Activated CD4-positive, alpha-beta T cell treated with anti-CD3 and anti-CD28 coated beads, Interleukin-2, amount 50 U/mL, for 24 hours (primary cell): Measurements from ENCODE around the gene PET100.
"Not testable (repeated sequence)": the region's sequence is repeated elsewhere in the genome, so short reads cannot be mapped to it uniquely, and the experiment has no call there.

Source experiments
- DNase-seq, 2 donors: peaks; one replicate each; pipeline ENCODE4 v3.0.0-alpha.2; 2020; ENCODE audit warnings: low read depth in 1 of 2, low spot score in 1 of 2

PET100 gene

DNA sequence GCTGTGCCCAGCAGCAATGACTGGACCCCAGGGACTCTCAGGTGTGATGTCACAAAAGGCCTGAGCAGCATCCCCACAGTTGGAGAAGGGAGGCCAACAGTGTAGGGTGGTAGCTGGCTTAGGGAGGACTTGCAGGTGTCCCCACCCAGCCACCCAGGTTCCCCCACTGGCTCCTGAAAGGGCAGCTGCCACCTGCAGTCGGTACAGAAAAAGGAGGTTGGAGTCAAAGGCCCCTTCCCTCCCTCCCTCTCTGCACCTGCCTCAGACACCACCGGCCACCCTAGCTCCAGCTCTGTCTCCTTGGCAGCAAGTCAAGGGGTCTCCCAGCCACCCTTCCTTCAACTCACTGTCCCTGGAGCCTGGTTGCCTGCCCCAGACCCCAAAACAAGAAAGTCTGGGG is 4.1 kb downstream of the PET100 start, which contains the start of gene PCP2:
Gene PCP2, minus strand, starts transcription at position 22 of the 400 bp plus-strand sequence. CDS start 262 bp downstream, outside the sequence.
- DNase-seq, result no peak

- DNase-seq, result no peak
These were observed 6.1 kb downstream of the PET100 start for GRCh38 chr19:7635670-7636069.

GRCh38 chr19:7636317-7636690 is 6.7 kb downstream of the PET100 start:
- DNase-seq, result no peak

DNA sequence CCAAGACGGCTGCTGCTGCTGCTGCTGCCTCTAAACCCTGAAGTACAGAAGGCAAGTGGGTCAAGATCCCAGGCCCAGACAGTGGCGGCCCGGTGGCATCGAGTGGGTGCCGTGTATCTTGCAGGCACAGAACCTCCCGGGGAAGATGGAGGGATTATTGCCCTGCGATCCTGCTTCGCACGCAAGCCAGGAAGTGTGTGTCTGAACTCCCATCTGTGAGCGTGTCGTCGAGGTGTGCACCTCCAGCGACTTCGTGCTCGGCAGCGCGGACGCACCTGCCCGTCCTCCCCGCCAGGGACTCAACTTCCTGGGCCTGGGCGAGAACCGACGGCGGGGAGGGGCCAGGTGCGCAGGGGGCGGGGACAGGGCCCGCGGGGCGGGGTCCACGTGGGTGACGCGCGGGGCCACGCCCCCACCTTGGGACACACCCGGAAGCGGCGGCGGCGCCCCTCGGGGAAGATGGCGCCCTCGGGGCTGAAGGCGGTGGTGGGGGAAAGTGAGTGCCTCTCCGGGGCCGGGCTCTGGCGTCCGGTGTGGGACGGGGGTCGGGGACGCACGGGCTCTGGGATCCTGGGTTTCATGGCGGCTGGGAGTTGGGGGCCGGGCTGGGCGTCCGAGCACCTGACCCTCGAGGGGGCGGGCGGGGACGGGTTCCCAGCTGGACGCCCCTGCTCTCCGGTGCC is 7.2 kb downstream of the PET100 start, which contains the start of gene STXBP2:
Gene STXBP2, plus strand, starts transcription at position 420 of the 683 bp plus-strand sequence. Its CDS starts 40 bp downstream, at position 460.
- peak; percentile 84 to 92 for DNase-seq

GRCh38 chr19:7637374-7638256 is 8.0 kb downstream of the PET100 start:
- no peak for DNase-seq

GRCh38 chr19:7638802-7639465 is 9.3 kb downstream of the PET100 start:
- DNase-seq, result no peak

GRCh38 chr19:7639863-7640348 is 10.3 kb downstream of the PET100 start:
- DNase-seq, result no peak

GRCh38 chr19:7640803-7641202 is 11.2 kb downstream of the PET100 start:
- DNase-seq, result no peak

GRCh38 chr19:7641290-7642276 is 12.0 kb downstream of the PET100 start:
- DNase-seq, result no peak

GRCh38 chr19:7642295-7643030 is 12.9 kb downstream of the PET100 start:
- DNase-seq, result no peak

DNA sequence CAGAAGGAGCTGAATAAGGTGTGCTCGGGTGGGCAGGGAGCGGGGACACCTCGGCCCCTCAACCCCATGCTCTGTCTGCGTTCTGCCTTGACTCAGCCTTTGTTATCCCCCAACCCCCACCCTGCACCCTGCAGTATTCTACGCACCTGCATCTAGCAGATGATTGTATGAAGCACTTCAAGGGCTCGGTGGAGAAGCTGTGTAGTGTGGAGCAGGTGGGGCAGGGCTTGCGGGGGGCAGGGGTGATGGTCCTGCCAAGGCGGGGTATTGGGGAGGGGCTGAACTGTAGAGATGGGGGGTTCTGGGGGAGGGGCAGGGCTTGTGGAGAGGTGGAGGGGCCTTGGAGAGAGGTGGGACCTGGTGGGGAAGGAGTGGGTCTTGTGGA is 13.4 kb downstream of the PET100 start:
- DNase-seq, result no peak

- not testable (repeated sequence) for DNase-seq
These were observed 14.3 kb downstream of the PET100 start for GRCh38 chr19:7643629-7644549.

- DNase-seq, result no peak
These were observed 14.9 kb downstream of the PET100 start for GRCh38 chr19:7644550-7644877.

DNA sequence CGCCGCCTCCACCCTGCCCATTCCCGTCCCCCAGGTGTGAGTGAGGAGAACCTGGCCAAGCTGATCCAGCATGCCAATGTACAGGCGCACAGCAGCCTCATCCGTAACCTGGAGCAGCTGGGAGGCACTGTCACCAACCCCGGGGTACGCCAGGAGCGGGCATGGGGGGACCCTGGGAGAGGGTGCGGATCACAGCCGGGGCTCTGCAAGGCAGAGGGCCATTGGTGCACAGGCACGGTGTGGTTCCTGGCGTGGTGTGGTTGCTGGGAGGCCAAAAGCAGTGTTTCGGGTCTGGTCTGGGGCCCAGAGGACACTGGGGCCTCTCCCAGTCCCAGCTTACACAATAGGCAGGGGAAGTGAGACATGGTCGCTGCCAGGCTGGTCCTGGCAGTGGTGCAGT is 15.6 kb downstream of the PET100 start:
- no peak for DNase-seq

DNA sequence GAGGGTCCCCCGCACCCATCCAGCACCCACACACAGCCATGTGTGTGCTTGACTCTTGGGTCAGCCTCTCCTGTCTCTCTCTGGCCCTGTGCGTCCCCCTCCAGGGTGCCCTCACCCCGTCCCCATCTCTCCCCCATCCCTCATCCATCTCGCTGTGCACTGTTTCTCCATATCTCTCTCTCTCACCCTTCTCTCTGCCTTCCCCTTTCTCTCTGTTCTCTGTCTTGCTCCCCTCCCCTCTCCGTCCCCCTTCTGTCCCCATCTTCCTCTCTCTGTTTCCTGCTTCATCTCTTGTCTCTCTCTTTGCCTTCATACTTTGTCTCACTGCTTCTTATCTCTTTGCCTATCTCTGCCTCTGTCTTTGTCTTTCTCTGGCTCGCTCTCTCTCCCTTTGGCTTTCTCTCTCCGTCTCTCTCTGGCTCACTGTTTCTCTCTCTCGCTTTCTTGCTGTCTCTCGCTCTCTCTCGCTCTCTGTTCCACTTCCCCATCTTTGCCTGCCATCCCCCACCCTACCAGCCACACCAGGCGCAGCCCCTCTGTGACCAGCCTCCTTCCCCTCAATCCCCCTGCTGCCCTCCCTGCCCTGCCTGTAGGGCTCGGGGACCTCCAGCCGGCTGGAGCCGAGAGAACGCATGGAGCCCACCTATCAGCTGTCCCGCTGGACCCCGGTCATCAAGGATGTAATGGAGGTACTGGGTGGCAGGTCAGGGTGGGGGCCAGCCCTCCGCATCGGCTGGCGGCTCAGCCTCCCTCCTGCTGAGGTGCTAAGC is 16.2 kb downstream of the PET100 start:
- no peak for DNase-seq

GRCh38 chr19:7646426-7646700 is 16.8 kb downstream of the PET100 start:
- DNase-seq, result no peak

GRCh38 chr19:7647156-7647555 is 17.6 kb downstream of the PET100 start:
- DNase-seq, result no peak
